NB4 (cell line): ENCODE results near the gene CLSTN2.

ENCODE experiments used
- DNase-seq: peaks from one replicate; pipeline ENCODE4 v3.0.0; 2010; ENCODE audit warnings: low read depth
- H3K4me3 ChIP-seq: one replicate; pipeline ENCODE4 v1.5.1; 2011; ENCODE audit warnings: mild to moderate bottlenecking, low read depth, low read length, moderate library complexity
- MYC ChIP-seq: IDR thresholded peaks from 2 replicates; pipeline ENCODE4 v1.6.1; 2011; ENCODE audit warnings: low read depth, low read length
- POLR2A ChIP-seq: IDR thresholded peaks from 2 replicates; pipeline ENCODE4 v1.6.1; 2011; ENCODE audit warnings: mild to moderate bottlenecking; ENCODE audit not compliant: insufficient read length; ENCODE audit errors: extremely low read depth
- TF ChIP-seq, protein P1 (sequence below): IDR thresholded peaks from one replicate; pipeline ENCODE4 v1.5.1; 2012; ENCODE audit warnings: low read depth, low read length
- TF ChIP-seq, protein P2 (sequence below): IDR thresholded peaks from 2 replicates; pipeline ENCODE4 v1.6.1; 2011; ENCODE audit warnings: low read depth, low read length

The CLSTN2 gene

DNA sequence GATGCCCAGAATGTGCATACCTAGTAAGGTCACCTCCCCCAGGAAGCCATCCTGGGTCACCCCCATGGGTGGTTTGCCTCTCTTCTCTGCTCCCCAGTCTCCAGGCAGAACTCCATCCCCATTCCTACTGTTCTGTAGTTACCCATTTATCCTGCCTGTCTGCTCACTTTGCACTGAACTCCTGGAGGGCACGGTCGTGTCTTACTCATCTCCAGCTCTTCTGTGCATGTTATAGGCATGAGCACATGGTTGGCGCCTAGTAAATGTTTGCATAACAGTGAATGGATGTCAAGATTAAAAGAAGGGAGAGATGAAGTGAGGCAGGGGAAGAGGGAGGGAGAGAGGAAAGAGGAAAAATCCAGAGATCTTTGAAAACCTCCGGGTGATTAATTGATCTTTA lies 534.5 kb downstream of the CLSTN2 start:
- TF ChIP-seq POLR2A: no peak
- no peak for TF ChIP-seq MYC
- TF ChIP-seq, protein P1, sequence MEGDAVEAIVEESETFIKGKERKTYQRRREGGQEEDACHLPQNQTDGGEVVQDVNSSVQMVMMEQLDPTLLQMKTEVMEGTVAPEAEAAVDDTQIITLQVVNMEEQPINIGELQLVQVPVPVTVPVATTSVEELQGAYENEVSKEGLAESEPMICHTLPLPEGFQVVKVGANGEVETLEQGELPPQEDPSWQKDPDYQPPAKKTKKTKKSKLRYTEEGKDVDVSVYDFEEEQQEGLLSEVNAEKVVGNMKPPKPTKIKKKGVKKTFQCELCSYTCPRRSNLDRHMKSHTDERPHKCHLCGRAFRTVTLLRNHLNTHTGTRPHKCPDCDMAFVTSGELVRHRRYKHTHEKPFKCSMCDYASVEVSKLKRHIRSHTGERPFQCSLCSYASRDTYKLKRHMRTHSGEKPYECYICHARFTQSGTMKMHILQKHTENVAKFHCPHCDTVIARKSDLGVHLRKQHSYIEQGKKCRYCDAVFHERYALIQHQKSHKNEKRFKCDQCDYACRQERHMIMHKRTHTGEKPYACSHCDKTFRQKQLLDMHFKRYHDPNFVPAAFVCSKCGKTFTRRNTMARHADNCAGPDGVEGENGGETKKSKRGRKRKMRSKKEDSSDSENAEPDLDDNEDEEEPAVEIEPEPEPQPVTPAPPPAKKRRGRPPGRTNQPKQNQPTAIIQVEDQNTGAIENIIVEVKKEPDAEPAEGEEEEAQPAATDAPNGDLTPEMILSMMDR: no peak
- TF ChIP-seq, protein P2, sequence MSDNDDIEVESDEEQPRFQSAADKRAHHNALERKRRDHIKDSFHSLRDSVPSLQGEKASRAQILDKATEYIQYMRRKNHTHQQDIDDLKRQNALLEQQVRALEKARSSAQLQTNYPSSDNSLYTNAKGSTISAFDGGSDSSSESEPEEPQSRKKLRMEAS: no peak
- DNase-seq: no peak
- no peak overlapping the region for H3K4me3 ChIP-seq

DNA sequence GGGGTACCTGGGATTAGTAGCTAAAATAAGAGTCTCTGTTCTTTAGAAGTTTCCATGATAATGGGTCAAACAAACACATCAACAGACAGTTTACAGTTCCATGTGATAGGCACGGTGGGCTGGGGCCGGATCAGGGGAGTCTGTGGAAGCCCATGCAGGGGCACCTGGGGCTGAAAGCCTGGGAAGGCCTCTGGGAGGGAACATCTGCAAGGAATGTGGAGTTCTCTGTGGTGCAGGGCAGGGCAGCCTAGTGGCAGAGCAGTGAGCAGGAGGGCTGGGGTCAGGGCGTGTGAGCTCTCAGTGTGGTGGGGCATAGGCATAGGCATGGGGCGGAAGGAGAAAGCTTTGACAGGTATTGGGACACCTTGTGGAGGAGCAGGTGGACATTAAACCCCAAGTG lies 535.2 kb downstream of the CLSTN2 start:
- no peak overlapping the region for H3K4me3 ChIP-seq
- DNase-seq: no peak
- TF ChIP-seq POLR2A (no peak), MYC (no peak)

DNA sequence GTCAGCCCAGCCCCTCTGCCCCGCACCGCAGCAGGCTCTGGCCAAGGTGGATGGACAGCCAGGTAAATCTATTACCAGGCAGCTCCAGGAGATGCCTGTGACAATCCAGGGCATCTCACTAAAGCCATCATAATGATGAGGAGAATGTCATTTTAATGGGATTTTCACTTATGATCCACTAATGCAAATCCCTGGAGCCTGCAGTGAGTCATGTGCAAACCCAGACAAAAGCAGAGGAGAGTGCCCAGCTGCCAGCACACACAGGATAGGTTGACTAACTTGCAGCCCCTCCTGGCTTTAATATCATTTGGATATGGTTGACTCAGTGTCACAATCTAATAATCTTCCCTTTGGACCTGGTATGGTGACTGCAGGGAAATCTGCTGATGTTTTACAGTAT lies 536.0 kb downstream of the CLSTN2 start:
- no peak overlapping the region for H3K4me3 ChIP-seq
- TF ChIP-seq MYC (no peak), POLR2A (no peak)
- TF ChIP-seq, protein P1: no peak
- TF ChIP-seq, protein P2: no peak
- no peak for DNase-seq

DNA sequence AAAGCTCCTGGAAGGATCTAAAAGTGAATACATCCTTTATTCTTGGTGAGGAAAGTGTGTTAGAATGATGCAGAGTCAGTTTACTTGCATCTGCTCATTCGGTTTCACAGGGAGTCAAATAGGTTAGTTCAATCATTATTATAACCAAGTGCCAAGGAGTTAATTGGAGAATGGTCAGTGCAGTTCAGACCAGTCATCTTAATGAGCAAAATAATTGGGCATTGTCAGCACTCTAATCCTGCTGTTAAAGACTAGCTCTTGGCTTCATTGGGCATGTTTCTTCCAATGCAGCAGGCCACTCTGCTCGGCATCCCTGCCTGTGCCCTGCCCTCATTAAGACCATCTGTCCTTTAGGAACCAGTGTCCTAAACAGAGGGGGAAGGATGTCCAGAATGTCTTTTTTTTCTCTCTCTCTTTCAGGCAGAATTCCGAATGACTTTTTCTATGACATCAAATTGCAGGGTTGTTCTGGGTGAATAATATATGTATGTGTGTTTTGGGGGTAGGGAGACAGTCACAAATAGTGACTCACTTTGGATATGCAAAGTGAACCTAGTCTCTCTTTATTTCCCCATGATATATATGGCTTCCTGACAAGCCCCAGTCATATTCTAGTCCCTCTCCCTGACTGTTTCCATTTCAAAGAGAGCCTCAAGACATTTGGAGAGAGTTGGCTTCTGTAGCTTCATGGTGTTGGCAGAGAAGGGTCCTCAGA lies 537.5 kb downstream of the CLSTN2 start:
- DNase-seq: no peak
- H3K4me3 ChIP-seq: no peak overlapping the region
- TF ChIP-seq POLR2A (no peak), MYC (no peak)
- TF ChIP-seq, protein P1: no peak
- TF ChIP-seq, protein P2: no peak

DNA sequence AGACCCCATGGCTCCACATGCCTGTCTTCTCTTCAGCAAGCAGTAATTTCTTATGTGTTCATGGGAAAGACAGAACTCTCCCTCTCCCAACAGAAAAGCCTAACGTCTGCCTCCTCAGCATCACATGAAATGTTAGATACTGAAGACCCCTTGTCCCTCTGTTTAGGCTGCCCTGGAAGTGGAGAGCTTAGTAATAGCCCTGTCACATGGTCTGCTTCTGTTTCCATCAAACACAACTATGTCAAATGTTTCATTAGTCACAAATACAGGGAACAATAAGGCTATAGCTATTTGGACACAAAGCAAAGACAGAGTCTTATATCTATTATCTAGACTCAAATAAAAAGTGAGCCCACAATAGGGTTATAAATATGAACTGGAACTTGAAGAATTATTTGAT lies 552.6 kb downstream of the CLSTN2 start:
- no peak overlapping the region for H3K4me3 ChIP-seq
- no peak for DNase-seq
- TF ChIP-seq POLR2A (no peak), MYC (no peak)
- TF ChIP-seq, protein P1: no peak
- TF ChIP-seq, protein P2: no peak

DNA sequence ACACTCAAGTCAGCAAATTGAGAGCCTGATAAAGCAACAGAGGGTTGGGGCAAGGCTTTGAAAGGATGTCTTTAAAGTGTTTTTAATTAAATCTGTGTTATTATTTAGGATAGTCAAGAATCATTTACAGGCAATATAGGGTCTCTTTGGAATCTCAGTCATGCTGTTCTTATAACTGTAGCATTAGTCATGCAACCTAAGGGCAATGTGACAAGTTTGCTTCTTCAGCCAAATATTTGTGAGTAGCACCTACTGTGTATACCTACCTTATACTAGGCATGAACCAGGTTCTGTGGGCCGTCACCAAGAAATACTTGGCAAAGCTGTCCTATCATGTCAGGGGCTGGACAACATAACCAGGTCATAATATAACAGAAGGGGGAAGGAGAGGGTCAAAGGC lies 558.3 kb downstream of the CLSTN2 start:
- TF ChIP-seq, protein P1: no peak
- TF ChIP-seq, protein P2: no peak
- TF ChIP-seq MYC (no peak), POLR2A (no peak)
- DNase-seq: no peak
- no peak overlapping the region for H3K4me3 ChIP-seq
